ENCODE data around the gene NPPA.
A peak's percentile ranks its signal among the peaks of the same experiment; 100 is the strongest.
"Not testable (repeated sequence)": the region's sequence is repeated elsewhere in the genome, so short reads cannot be mapped to it uniquely, and the experiment has no call there.

The NPPA gene

DNA sequence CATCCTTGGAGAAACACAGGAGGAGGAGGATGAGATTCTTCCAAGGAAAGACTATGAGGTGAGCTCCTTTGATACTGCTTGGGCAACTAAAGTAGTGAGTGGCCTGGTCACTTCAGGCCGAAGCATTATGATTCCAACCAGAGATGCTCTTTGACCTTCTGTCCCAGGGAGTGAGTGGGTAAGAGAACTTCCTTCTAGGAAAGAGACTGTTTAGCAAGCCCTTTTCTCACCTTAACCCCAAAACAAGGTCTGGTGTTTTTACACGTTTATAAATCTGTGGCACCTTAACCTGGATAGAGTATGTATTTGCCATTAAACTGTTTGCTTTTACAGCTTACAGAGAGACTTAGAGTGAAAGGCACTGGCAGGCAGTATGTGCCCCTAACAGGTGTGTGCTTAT lies 40.5 kb downstream of the NPPA start:
- DNase-seq (ENCODE audit: low read depth): no peak

DNA sequence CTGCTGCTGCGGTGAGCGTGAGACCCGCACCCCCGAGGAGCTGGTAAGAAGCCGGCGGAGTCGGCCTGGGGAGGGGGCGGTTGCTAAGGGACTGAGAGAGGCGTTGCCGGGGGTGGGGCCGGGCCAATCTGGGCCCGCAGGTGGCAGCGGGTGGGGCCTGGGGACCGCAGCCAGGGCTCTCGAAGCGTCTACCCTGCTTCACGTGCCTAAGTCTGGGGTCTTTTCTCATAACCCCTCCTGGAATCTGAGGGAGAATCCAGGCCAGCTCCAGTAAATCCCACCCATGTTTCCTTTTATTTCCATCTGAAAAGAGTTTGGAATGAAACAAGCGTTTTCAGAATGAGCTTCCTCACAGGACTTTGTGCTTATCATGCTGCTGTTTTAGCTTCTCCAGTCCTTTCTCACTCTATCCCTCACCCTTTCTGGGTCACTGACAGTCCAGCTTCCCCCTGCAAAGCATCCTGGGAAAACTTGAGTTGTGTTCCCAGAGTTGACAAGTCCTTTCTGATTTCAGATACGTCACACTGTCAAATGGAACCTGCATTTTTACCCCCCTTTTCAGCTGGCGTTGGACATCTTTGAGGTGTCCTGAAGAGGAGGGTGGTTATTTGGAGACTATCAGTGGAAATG lies 41.2 kb downstream of the NPPA start:
- no peak for DNase-seq (ENCODE audit: low read depth)

DNA sequence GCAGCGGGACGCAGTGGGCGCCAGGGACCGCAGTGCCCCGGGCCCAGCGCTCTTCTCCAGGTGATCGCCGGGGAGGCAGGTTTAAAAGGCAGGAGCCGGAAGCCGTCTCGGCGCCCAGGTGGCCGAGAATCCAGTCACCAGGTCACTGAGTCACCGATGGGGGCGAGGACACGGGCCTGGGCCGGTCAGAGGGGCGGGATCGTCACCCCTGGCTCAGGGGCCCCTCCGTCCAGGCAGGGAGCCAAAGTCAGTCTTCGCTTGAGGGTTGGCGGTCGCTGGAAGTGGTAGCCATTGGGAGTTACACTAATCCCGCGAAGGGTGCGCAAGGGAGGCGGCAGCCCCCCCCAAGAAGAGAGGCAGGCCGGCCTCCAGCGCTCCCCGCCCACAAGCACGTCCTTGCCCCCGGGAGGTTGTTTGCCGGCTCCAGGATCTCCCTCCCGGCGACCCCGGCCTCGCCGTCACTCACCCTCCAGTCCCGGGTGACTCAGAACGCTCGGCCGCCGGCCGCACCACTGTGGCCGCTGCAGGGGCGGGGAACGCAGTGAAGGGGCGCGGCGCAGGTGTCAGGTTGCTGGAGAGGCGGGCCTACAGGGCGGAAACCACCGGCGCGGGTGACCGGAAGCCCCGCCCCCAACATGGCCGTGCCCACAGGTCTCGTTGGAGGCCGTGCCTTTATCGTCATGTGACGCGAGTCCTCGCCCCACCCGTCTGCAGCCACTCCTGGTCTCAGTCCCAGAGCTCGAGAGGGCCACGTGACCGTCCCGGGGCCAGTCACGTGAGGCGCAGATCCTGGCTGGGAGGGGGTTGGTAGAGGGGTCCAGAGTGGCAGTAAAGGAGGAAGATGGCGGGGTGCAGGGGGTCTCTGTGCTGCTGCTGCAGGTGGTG lies 41.9 kb downstream of the NPPA start, which contains the start of the genes CLCN6 and MTHFR:
Gene CLCN6, plus strand, starts transcription at position 770 of the 885 bp plus-strand sequence. Its CDS starts 72 bp downstream, at position 842.
Gene MTHFR, minus strand, starts transcription at position 543 of the 885 bp plus-strand sequence. CDS start 2,848 bp downstream, outside the sequence.
- DNase-seq (ENCODE audit: low read depth): peak; percentile 98

DNA sequence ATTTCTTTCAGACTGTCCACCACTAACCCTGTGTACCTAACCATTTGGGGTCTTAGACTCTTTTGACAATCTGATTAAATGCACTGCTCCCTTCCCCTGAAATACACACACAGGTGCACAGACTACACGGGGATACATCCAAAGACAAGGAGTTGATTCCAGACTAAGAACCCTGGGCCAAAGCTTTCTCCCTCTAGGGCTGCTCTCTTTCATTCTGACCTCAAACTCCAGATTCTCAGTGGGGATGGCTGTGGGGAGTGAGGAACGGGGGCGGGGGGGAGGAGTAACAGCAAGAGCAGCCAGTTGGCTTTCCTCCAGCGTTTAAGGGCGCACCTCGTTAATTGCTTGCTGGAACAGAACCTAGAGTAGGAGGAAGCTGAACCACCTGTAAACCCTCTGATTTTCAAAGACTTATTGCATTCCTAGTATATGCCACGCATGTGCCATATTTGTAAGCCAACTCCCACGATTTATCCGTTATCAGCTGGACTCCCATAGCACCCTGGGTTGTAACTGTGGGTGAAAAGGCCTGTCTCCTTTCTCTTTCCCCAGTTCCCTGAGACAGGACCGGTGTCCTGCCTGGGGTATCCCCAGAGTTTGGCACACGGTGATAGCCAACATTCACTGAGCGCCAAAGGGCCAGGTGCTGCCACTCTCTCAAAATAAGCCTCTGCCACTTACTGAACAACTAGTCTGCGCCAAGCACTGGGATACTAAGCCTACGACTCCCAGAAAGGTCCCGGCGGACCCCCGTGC lies 42.7 kb downstream of the NPPA start:
- DNase-seq (ENCODE audit: low read depth): peak; percentile 75

DNA sequence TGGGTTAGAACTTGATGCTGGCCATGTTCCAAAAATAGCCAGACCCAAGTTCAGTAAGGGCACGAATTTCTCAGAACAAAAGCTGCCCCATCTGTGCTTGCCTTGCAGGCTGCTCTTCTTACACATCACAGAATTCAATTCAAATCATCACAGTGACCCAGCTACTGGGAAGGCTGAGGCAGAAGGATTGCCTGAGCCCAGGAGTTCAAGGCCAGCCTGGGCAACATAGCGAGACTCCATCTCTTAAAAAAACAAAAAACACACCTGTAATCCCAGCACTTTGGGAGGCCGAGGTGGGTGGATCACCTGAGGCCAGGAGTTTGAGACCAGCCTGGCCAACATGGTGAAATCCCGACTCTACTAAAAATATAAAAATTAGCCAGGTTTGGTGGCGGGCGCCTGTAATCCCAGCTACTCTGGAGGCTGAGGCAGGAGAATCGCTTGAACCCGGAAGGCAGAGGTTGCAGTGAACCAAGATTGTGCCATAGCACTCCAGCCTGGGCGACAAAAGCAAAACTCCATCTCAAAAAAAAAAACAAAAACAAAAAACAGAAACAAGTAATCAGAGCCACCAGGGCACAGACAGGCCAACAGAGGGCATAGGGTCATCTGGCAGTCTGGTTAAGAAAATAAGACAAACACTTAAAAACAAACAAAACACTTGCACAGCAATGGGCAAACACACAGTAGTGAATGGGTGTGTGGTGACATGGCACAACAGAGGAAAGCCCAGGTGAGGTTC lies 43.5 kb downstream of the NPPA start:
- not testable (repeated sequence) for DNase-seq (ENCODE audit: low read depth)

DNA sequence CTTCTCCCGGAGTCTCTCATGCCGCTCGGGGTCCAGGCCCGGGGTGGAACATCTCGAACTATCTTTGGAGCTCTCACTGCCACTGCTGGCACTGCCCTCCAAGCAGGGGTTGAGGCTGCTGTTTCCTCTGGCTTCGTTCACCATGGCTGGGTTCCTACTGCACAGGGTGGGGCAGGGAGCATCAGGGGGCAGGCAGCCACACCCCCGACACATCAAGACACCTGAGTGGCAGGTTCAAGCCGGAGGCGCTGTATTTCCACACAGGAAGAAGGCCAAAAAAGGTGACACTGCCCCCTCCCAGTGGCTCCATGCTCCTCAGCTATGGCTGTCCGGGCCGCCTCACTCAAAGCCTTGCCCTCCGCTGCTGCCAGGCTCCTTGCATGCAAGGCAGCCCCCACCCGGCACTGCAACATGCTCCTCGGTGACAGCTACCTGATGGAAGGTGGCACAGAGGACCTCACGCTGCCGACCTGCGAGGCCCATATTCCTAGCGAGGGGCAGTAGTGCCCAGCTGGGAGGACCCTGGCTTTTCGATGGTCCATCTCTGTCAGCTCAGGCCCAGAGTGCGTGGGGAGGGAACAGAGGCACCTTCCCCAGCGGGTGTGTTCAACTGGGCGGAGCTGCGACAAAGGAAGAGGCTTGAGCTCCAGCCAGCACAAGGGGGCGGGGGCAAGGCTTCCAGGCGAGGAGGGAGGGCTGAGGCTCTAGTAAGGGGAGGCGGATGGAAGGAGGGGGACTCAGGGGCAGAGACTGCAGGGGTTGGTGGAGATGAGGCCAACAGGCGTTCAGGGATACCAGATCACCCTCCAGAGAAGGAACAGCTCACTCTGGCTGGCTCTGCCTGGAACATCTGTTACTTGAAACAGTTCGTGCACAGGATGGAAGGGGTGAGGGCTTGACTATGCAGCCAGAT lies 44.4 kb downstream of the NPPA start:
- DNase-seq (ENCODE audit: low read depth): peak; percentile 96

DNA sequence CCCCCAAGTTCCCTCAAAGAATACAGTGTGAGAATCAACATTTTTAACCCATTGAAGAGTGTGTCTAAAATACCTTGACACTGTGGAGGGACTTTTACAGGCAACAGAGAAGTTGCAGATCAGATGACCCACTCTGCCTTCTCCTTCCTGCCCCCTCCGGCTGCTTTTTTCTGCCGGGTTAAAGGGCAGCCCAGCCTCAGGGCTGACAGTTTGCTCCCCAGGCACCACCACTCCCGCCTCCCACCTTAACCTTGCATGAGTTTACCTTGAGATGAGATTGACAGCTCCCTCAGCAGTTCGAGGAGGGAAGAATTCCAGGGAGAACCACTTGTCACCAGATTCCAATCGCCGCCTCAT lies 45.0 kb downstream of the NPPA start:
- DNase-seq (ENCODE audit: low read depth): no peak

DNA sequence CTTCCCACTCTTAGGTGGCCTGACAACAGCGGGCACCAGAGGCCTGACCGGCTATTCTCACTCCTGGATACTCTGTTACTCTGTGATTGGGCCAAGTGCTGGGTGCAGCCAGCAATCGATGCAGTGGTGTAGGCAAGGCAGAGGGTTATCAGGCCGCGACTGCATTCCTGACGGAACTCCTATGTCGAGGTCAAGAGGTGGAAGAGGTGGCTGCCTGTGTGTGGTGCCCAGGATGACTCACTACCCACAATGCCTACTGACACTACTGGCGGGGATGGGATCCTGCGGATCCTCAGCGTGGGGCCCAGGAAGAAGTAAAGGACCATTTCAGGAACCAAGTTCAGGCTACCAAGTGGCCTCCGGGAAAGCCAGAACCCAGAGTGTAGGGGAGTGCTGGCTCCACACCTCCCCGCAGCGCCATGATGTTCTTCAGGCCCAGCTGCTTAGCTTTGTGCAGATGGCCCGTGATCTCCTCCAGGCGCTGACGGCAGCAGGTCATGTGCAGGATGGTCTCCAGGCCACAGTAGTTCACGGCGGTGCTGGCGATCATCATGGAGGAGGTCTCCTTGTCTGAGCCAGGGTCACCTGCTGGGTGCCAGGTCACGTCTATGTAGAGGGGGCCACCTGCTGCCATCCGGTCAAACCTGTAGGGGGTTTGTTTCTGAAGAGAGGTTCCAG lies 46.7 kb downstream of the NPPA start:
- peak; percentile 36 for DNase-seq (ENCODE audit: low read depth)

DNA sequence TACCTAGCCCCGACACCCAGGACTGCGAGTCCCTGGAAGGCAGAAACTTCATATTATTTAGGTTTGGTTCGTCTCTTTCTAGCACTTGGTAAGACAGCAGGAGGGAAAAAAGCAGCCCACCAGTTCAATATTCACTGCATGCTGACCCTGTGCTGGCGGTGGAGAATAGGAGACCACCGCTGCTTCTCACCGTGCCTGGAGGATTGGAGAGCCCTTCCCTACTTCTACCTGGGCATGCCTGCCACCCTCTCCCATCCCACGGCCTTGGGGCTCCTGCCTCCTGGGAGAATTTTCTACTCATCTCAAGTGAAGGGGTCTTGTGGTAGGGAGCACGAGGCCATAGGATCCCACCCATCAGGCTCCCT lies 47.2 kb downstream of the NPPA start:
- DNase-seq (ENCODE audit: low read depth): no peak

DNA sequence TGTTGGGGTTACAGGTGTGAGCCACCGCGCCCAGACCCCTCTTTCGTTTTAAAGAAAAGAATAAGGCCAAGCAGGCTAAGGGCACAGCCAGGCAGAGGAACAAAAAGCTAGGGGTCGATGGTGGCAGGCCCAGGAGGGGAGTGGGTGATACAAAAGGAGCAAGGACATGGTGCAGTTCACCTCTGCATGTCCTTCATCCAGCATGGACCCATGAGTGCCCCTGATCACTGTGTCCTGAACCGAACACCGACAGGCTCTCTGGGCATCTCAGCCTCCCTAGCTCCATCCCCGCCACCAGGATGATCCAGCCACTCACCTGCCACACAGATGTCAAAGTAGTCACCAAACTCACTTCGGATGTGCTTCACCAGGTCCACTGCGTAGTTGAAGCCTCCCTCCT lies 47.7 kb downstream of the NPPA start:
- no peak for DNase-seq (ENCODE audit: low read depth)

DNA sequence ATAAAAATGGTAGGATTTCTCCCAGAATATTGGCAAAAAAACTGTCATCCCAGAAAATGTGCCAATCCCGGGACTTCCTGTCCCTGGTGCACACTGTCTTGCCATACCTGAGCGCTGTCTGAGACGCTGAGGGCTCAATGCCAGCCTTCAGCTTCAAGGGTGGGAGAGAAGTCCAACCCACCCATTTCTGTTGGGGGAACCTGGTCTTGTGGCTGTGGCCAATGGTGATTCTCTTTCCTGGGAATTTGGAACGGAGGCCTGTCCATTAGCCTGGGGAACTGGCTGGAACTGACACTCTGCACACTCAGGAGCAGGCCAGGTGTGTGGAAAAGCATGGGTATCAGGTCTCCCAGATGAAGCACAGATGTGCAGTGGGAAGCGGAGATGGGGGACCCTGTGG lies 48.5 kb downstream of the NPPA start:
- DNase-seq (ENCODE audit: low read depth): no peak

DNA sequence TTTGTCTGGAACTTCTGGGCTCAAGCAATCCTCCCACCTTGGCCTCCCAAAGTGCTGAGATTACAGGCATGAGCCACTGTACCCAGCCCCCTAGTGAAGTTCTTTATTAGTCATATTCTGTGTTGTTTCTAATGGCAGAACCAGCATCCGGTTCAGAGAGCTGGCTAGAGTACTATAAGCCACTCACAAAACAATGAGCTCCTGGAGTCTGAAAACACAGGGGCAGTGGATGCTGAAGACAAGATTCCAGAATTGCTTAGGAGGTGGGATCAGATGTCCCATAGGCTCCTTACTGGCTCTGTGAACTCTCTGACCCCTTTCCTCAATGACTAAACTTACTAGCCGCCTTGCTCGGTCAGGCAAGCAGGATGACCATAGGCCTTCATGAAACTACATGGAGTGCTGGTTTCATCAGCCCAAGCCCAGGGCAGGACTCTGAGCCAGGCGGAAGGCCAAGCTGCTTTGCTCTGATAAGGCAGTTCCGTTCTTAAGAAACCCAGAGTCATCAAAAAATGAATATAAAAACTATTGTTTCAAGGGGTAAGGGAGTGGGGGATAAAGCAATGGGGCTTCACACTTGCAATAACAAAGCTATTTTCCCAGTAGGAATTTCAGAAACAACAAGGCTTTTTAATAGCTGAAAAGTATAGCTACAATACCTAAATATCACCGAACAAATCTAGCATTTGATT lies 49.9 kb downstream of the NPPA start:
- DNase-seq (ENCODE audit: low read depth): peak; percentile 50

DNA sequence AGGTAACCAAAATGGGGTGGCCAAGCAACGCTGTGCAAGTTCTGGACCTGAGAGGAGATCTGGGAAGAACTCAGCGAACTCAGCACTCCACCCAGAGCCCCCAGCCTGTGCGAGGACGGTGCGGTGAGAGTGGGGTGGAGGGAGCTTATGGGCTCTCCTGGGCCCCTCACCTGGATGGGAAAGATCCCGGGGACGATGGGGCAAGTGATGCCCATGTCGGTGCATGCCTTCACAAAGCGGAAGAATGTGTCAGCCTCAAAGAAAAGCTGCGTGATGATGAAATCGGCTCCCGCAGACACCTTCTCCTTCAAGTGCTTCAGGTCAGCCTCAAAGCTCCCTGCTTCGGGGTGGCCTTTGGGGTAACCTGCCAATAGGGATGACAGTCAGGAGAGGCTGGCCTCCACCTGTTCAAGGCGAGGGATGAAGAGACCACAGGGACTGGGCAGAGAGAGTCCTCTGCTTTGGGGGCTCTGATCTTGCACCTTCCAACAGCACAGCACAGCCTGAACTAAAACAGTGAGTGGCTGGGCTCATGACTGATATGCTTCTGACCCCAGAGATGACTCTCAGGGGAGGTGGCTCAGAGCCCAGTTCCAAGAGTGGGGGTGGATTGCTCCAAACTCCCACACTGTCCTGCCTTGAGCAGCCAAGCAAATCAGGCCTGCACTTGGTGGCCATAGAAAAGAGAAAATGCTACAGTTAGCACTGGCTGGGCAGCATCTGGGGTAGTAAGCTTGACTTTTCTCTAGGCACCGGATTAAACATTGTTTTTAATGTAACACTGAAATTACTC lies 51.4 kb downstream of the NPPA start:
- peak; percentile 59 for DNase-seq (ENCODE audit: low read depth)

Measured in amniotic epithelial cell (primary cell).